Testis (tissue), 2 donors: Measurements from ENCODE around the gene RGS11.

Experiments
- CTCF ChIP-seq, 3 experiments: fragments of 450-650 bp in 2 of 3; fragments of 200-600 bp in 1 of 3; sonication (generic) in 1 of 3; IDR thresholded peaks; one replicate each; pipeline ENCODE4 v1.5.1; 2016 to 2019; ENCODE audit warnings: antibody characterized with exemption in 3 of 3, mild to moderate bottlenecking in 2 of 3, moderate library complexity in 1 of 3
- POLR2A ChIP-seq: fragments of 450-650 bp; IDR thresholded peaks from one replicate; pipeline ENCODE4 v1.6.1; 2017; ENCODE audit warnings: antibody characterized with exemption, mild to moderate bottlenecking, moderate library complexity

GRCh38 chr16:287981-288920, 12.5 kb upstream of the RGS11 start:
- TF ChIP-seq CTCF (IDR thresholded peaks at IDR 0.05) = no peak
- TF ChIP-seq POLR2A = no peak
